ENCODE measurements around the gene BMPR2.

Gene BMPR2

DNA sequence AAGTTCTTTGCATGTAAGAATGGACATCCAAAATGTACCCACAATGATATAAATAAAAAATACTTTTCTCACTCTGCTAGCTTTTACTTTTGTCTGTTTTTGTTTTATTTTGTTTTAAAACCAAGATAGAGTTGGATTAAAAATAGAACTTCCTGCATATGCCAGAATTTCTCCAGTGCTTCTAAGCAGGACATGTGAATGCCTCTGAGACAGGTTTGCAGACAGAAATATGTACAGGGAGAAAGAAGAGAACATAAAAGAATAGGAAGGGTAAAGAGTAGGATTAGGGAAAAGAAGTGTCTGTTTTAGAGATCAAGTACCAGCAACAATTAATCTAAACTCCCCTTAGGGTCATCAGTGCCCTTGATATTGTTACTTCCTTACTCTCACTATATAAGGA lies 114.4 kb downstream of the BMPR2 start:
- Histone ChIP-seq H3K9ac (ENCODE audit: low read depth, low read length, poor library complexity, severe bottlenecking) (no peak overlapping the region), H3K9me2 (replicated peaks; ENCODE audit: low read depth, low read length) (no peaks in the 10 kb centered on the region), H3K4me2 (ENCODE audit: low read depth, low read length, poor library complexity, severe bottlenecking) (no peak overlapping the region), H3F3A (ENCODE audit: low read depth) (no peaks in the 10 kb centered on the region), H3K27me3 (ENCODE audit: insufficient read depth, low read length, poor library complexity, severe bottlenecking) (no peaks in the 10 kb centered on the region), H2AFZ (ENCODE audit: low read length) (no peak overlapping the region), H3K9me3 (ENCODE audit: insufficient read depth, low read depth, low read length) (no peaks in the 10 kb centered on the region), H3K4me1 (ENCODE audit: insufficient read depth, low read length, poor library complexity, severe bottlenecking) (no peaks in the 10 kb centered on the region), H3K79me2 (ENCODE audit: insufficient read depth, low read length) (no peaks in the 10 kb centered on the region), H4K20me1 (ENCODE audit: insufficient read depth, low read length, poor library complexity, severe bottlenecking) (no peaks in the 10 kb centered on the region), H3K36me3 (ENCODE audit: insufficient read depth, low read length) (no peaks in the 10 kb centered on the region), H3K4me3 (ENCODE audit: low read length, poor library complexity, severe bottlenecking) (no peak overlapping the region)
- no peak for TF ChIP-seq EZH2phosphoT487 (IDR thresholded peaks at IDR 0.05; ENCODE audit: borderline replicate concordance)
- no peak for TF ChIP-seq CTCF (conservative IDR thresholded peaks at IDR 0.05; ENCODE audit: low read length)

DNA sequence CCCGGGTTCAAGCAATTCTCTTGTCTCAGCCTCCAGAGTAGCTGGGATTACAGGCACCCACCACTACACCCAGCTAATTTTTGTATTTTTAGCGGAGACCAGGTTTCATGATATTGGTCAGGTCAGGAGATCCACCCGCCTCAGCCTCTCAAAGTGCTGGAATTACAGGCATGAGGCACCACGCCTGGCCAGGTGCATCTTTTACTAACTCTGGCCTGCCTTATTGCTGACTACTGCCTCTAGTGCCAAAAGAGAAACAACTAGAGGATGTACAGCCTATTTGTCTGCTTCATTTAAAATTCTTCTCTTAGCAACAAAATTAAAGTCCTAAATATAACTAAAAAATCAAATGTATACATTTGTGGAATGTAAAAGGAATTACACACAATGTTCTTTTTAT lies 115.4 kb downstream of the BMPR2 start:
- Histone ChIP-seq H3K4me3 (ENCODE audit: low read length, poor library complexity, severe bottlenecking) (no peak overlapping the region), H2AFZ (ENCODE audit: low read length) (no peak overlapping the region), H3K9me2 (replicated peaks; ENCODE audit: low read depth, low read length) (no peaks in the 10 kb centered on the region), H3K79me2 (ENCODE audit: insufficient read depth, low read length) (no peaks in the 10 kb centered on the region), H3K9me3 (ENCODE audit: insufficient read depth, low read depth, low read length) (no peaks in the 10 kb centered on the region), H3K27me3 (ENCODE audit: insufficient read depth, low read length, poor library complexity, severe bottlenecking) (no peaks in the 10 kb centered on the region), H4K20me1 (ENCODE audit: insufficient read depth, low read length, poor library complexity, severe bottlenecking) (no peaks in the 10 kb centered on the region), H3K9ac (ENCODE audit: low read depth, low read length, poor library complexity, severe bottlenecking) (no peak overlapping the region), H3K4me2 (ENCODE audit: low read depth, low read length, poor library complexity, severe bottlenecking) (no peak overlapping the region), H3F3A (ENCODE audit: low read depth) (no peaks in the 10 kb centered on the region), H3K36me3 (ENCODE audit: insufficient read depth, low read length) (no peaks in the 10 kb centered on the region), H3K4me1 (ENCODE audit: insufficient read depth, low read length, poor library complexity, severe bottlenecking) (no peaks in the 10 kb centered on the region)
- TF ChIP-seq EZH2phosphoT487 (IDR thresholded peaks at IDR 0.05; ENCODE audit: borderline replicate concordance), result no peak
- TF ChIP-seq CTCF (conservative IDR thresholded peaks at IDR 0.05; ENCODE audit: low read length), result peak; percentile 37

DNA sequence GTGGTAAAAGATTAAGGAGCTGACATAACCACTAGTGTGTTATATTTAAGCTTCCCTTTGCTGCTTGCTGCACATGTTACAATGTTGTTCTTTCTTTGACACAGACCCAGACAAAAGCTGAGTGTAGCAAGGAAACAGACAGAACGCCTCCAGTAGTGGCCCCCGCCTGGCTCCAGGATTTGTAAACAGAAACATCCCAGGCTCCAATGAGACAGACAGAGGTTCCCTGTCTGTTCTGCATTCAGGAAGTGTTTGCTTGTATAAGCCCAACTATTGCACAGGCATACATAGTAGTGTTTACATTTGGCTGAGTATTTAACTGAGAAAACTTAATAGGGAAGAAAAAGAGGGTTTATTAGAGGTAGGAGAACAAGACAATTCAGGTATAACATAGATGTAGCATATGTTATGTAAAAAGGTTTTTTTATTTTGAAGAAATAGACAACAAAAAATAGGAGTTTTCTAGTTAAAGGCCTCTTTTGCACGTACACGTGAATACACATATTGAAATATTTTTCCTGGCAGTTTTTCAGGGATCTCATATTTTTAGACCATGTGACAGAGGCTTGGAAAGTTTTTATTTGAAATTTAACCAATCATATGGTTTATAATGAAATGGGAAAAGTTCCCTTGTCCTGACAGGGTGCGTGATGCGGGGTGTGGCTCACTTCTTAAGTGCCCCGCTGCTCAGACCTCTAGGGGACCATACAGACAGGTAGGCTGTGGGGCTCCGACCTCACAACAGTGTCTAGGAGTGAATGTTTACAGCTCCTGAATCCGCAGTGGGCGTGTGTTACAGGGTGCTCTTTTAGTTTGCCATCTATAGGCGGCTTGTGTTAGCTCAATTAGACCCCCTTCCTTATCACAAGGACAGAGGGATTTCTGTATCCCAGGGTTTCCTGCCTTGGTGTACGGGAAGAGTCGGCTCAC lies 118.4 kb downstream of the BMPR2 start:
- no peaks in the 10 kb centered on the region for H3K9me3 ChIP-seq (ENCODE audit: insufficient read depth, low read depth, low read length)
- H3K27me3 ChIP-seq (ENCODE audit: insufficient read depth, low read length, poor library complexity, severe bottlenecking), result no peaks in the 10 kb centered on the region
- no peak overlapping the region for H3K4me3 ChIP-seq (ENCODE audit: low read length, poor library complexity, severe bottlenecking)
- no peaks in the 10 kb centered on the region for H4K20me1 ChIP-seq (ENCODE audit: insufficient read depth, low read length, poor library complexity, severe bottlenecking)
- H3K79me2 ChIP-seq (ENCODE audit: insufficient read depth, low read length), result no peaks in the 10 kb centered on the region
- H3K9ac ChIP-seq (ENCODE audit: low read depth, low read length, poor library complexity, severe bottlenecking), result no peak overlapping the region
- H3K9me2 ChIP-seq (replicated peaks; ENCODE audit: low read depth, low read length), result no peaks in the 10 kb centered on the region
- H3K4me1 ChIP-seq (ENCODE audit: insufficient read depth, low read length, poor library complexity, severe bottlenecking), result no peaks in the 10 kb centered on the region
- H2AFZ ChIP-seq (ENCODE audit: low read length), result no peak overlapping the region
- H3K36me3 ChIP-seq (ENCODE audit: insufficient read depth, low read length), result no peaks in the 10 kb centered on the region
- no peak overlapping the region for H3K4me2 ChIP-seq (ENCODE audit: low read depth, low read length, poor library complexity, severe bottlenecking)
- no peaks in the 10 kb centered on the region for H3F3A ChIP-seq (ENCODE audit: low read depth)
- TF ChIP-seq EZH2phosphoT487 (IDR thresholded peaks at IDR 0.05; ENCODE audit: borderline replicate concordance), result no peak
- no peak for TF ChIP-seq CTCF (conservative IDR thresholded peaks at IDR 0.05; ENCODE audit: low read length)

All from Loucy (cell line).